Activated T-cell treated with anti-CD3 and anti-CD28 coated beads, Interleukin-2, amount 50 U/mL, for 1 hour (primary cell): ENCODE measurements around the gene FZD4.
"Not testable (repeated sequence)": the region's sequence is repeated elsewhere in the genome, so short reads cannot be mapped to it uniquely, and the experiment has no call there.

Experiments
- DNase-seq: peaks from one replicate; pipeline ENCODE4 v3.0.0-alpha.2; 2020

Gene FZD4

GRCh38 chr11:86934926-86935579 lies 20.1 kb downstream of the FZD4 start:
- DNase-seq = no peak

- DNase-seq = no peak
Observed at GRCh38 chr11:86934582-86934900, 20.7 kb downstream of the FZD4 start.

- DNase-seq = no peak
Observed at GRCh38 chr11:86933891-86934581, 21.2 kb downstream of the FZD4 start.

GRCh38 chr11:86932924-86933875 lies 22.0 kb downstream of the FZD4 start:
- no peak for DNase-seq

- DNase-seq = no peak
Observed at GRCh38 chr11:86932259-86932585, 23.0 kb downstream of the FZD4 start.

GRCh38 chr11:86931548-86932258 lies 23.5 kb downstream of the FZD4 start:
- no peak for DNase-seq

GRCh38 chr11:86930957-86931547 lies 24.1 kb downstream of the FZD4 start:
- no peak for DNase-seq

GRCh38 chr11:86926975-86927374 lies 28.2 kb downstream of the FZD4 start:
- DNase-seq = no peak

GRCh38 chr11:86923999-86924766 lies 31.0 kb downstream of the FZD4 start:
- no peak for DNase-seq

GRCh38 chr11:86922225-86922624 lies 33.0 kb downstream of the FZD4 start:
- DNase-seq = no peak

GRCh38 chr11:86919557-86920210 lies 35.5 kb downstream of the FZD4 start:
- DNase-seq = no peak

- no peak for DNase-seq
Observed at GRCh38 chr11:86918973-86919372, 36.2 kb downstream of the FZD4 start.

- no peak for DNase-seq
Observed at GRCh38 chr11:86918496-86918895, 36.7 kb downstream of the FZD4 start.

GRCh38 chr11:86917589-86917988 lies 37.6 kb downstream of the FZD4 start:
- DNase-seq = no peak

GRCh38 chr11:86916330-86916729 lies 38.9 kb downstream of the FZD4 start:
- no peak for DNase-seq

GRCh38 chr11:86915850-86916249 lies 39.3 kb downstream of the FZD4 start:
- not testable (repeated sequence) for DNase-seq

GRCh38 chr11:86914865-86915519 lies 40.2 kb downstream of the FZD4 start:
- DNase-seq = no peak

- DNase-seq = no peak
Observed at GRCh38 chr11:86912238-86912637, 43.0 kb downstream of the FZD4 start.

- no peak for DNase-seq
Observed at GRCh38 chr11:86910592-86910991, 44.6 kb downstream of the FZD4 start.

GRCh38 chr11:86906198-86906597 lies 49.0 kb downstream of the FZD4 start:
- no peak for DNase-seq

- no peak for DNase-seq
Observed at GRCh38 chr11:86905252-86905651, 49.9 kb downstream of the FZD4 start.
